NT2/D1 (cell line): ENCODE results near the gene RAB40C.

Experiments used
- DNase-seq: peaks from one replicate; pipeline ENCODE4 v3.0.0-alpha.2; 2011; ENCODE audit warnings: low read depth, low spot score
- H3K27me3 ChIP-seq: 2 replicates; pipeline ENCODE4 v1.6.0; 2011; ENCODE audit warnings: mild to moderate bottlenecking; ENCODE audit not compliant: insufficient read length, insufficient read depth
- H3K36me3 ChIP-seq: 2 replicates; pipeline ENCODE4 v1.6.1; 2011; ENCODE audit warnings: mild to moderate bottlenecking, low read length, mixed read lengths; ENCODE audit not compliant: insufficient read depth, insufficient read length
- H3K4me1 ChIP-seq: 2 replicates; pipeline ENCODE4 v1.5.1; 2011; ENCODE audit not compliant: insufficient read depth, insufficient read length
- H3K4me3 ChIP-seq: 2 replicates; pipeline ENCODE4 v1.5.1; 2011; ENCODE audit warnings: low read depth; ENCODE audit not compliant: insufficient read length
- H3K9ac ChIP-seq: 2 replicates; pipeline ENCODE4 v1.6.0; 2011; ENCODE audit warnings: low read depth; ENCODE audit not compliant: insufficient read length
- H3K9me3 ChIP-seq: 2 replicates; pipeline ENCODE4 v1.5.1; 2011; ENCODE audit warnings: mild to moderate bottlenecking, low read length; ENCODE audit not compliant: insufficient read depth
- SUZ12 ChIP-seq: IDR thresholded peaks from 2 replicates; pipeline ENCODE4 v1.6.1; 2011; ENCODE audit not compliant: insufficient read length, insufficient read depth; ENCODE audit errors: extremely low read depth
- YY1 ChIP-seq: IDR thresholded peaks from 2 replicates; pipeline ENCODE4 v1.6.1; 2011; ENCODE audit not compliant: insufficient read length, insufficient read depth
- ZNF274 ChIP-seq: IDR thresholded peaks from 2 replicates; pipeline ENCODE4 v1.6.1; 2011; ENCODE audit warnings: mild to moderate bottlenecking, low read depth, low read length

Gene RAB40C

DNA sequence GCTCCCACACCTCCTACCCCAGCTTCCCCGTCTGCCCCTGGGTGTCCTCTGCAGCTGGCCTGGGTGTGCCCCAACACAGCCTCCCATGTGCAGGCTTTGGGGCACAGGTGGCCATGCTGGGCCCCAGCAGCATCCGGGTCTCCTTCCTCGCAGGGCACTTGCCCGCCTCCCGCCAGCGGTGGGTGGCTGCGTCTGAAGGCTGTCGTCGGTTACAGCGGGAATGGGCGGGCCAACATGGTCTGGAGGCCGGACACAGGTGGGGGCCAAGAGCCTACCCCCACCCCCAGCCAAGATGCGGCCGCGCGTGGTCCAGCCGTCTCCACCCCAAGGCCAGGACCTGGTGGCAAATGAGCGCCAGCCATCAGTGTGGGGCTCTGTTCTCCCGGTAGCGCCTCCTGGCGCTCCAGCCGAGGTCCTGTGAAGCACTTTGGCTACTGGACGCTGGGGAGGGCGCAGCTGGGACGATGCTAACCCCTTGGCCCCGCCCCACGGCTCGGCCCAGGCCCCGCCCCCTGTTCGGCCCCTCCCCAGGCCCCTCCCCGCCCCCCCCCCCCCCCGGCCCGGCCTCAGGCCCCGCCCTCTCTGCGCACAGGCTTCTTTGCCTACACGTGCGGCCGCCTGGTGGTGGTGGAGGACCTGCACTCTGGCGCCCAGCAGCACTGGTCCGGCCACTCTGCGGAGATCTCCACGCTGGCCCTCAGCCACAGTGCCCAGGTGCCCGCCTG lies 70.8 kb downstream of the RAB40C start:
- Histone ChIP-seq H3K9ac (peak overlapping the region; percentile 74), H3K4me3 (no peak overlapping the region), H3K9me3 (no peaks in the 10 kb centered on the region), H3K36me3 (peaks cover 82% of the 10 kb centered on the region), H3K27me3 (no peaks in the 10 kb centered on the region), H3K4me1 (peaks cover 16% of the 10 kb centered on the region)
- DNase-seq: peak; percentile 66
- TF ChIP-seq ZNF274: no peak
- no peak for TF ChIP-seq YY1
- TF ChIP-seq SUZ12: no peak

GRCh38 chr16:661184-661821 lies 71.4 kb downstream of the RAB40C start:
- Histone ChIP-seq H3K4me3 (no peak overlapping the region), H3K4me1 (peaks cover 19% of the 10 kb centered on the region), H3K9ac (peak overlapping the region; percentile 74), H3K36me3 (peaks cover 81% of the 10 kb centered on the region), H3K9me3 (no peaks in the 10 kb centered on the region), H3K27me3 (no peaks in the 10 kb centered on the region)
- DNase-seq: no peak
- TF ChIP-seq SUZ12: no peak
- no peak for TF ChIP-seq ZNF274
- no peak for TF ChIP-seq YY1

GRCh38 chr16:662095-662494 lies 72.2 kb downstream of the RAB40C start:
- Histone ChIP-seq H3K9ac (no peak overlapping the region), H3K4me3 (no peak overlapping the region), H3K36me3 (peaks cover 81% of the 10 kb centered on the region), H3K27me3 (no peaks in the 10 kb centered on the region), H3K4me1 (peaks cover 19% of the 10 kb centered on the region), H3K9me3 (no peaks in the 10 kb centered on the region)
- no peak for TF ChIP-seq SUZ12
- no peak for TF ChIP-seq YY1
- TF ChIP-seq ZNF274: no peak
- no peak for DNase-seq

DNA sequence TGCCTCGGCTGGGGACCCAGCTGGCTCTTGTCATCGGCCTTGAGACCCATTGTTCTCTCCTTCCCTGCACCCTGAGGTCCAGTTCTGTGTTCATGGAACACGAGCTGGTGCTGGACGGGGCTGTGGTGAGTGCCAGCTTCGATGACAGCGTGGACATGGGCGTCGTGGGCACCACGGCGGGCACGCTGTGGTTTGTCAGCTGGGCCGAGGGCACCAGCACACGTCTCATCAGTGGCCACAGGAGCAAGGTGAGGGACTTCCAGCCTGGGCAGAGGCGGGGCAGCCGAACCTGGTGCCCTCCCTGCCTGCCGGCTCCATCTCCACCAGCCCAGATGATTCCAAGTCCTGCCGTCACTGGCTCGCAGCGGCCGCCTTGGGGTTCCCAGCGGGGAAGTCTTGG lies 72.7 kb downstream of the RAB40C start:
- no peak overlapping the region for H3K9ac ChIP-seq

DNA sequence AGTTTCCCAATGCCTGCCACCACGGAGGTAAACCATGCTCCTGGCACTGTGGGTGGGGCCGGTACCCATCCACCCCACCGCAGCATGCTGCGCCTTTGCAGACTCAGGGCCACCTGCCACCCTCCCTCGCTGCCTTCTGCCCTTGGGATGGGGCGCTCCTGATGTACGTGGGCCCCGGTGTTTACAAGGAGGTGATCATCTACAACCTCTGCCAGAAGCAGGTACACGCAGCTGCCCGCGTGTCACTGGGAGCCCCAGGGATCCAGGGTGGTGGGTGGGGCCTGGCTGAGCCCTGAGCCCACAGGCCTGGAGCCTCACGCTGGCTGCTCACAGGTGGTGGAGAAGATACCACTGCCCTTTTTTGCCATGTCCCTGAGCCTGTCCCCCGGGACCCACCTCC lies 76.7 kb downstream of the RAB40C start:
- no peak overlapping the region for H3K4me3 ChIP-seq
- TF ChIP-seq YY1 (no peak), SUZ12 (no peak), ZNF274 (no peak)
- H3K36me3 ChIP-seq: peaks cover 76% of the 10 kb centered on the region
- H3K4me1 ChIP-seq: peaks cover 20% of the 10 kb centered on the region
- no peak for DNase-seq
- H3K9ac ChIP-seq: peak overlapping the region; percentile 27
- no peaks in the 10 kb centered on the region for H3K27me3 ChIP-seq
- H3K9me3 ChIP-seq: no peaks in the 10 kb centered on the region

More for the DNA sequence above, 72.7 kb downstream of the RAB40C start:
- Histone ChIP-seq H3K4me3 (no peak overlapping the region), H3K27me3 (no peaks in the 10 kb centered on the region), H3K4me1 (peaks cover 23% of the 10 kb centered on the region), H3K9me3 (no peaks in the 10 kb centered on the region), H3K36me3 (peaks cover 79% of the 10 kb centered on the region)
- TF ChIP-seq SUZ12 (no peak), ZNF274 (no peak), YY1 (no peak)
- DNase-seq: no peak

DNA sequence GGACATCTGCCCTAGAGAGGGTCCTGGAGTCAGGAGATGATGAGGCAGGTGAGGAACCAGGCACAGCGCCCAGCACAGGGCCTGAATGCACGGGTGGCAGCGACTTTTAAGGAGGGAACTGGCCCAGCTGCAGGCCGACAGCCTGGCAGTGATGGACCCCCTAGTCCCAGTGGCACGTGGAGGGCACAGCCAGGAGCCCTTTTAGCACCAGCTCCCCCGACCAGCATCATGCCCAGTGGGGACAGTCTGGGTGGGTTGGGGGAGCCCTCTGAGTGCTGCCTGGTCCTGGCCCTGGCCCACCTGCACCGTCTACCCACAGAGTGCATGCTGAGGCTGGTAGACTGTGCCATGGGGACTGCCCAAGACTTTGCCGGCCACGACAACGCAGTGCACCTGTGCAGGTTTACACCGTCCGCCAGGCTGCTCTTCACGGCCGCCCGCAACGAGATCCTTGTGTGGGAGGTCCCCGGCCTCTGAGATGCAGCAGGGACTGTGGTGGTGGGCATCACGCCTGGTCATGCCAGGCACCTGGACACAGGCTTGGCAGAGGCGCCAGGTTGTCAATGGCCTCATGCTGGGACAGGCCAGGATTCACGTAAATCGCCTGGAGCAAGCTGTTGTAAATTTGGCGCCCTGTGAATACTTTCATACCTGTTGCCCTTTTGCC lies 77.4 kb downstream of the RAB40C start:
- no peak overlapping the region for H3K4me3 ChIP-seq
- H3K9ac ChIP-seq: peak overlapping the region; percentile 98

GRCh38 chr16:667780-668518 lies 78.1 kb downstream of the RAB40C start, which contains the start of gene RHOT2:
Gene RHOT2, plus strand, starts transcription at chr16:668132. Its CDS starts 68 bp downstream, at chr16:668200.
- H3K9ac ChIP-seq: peak within 1 kb of the TSS; percentile 98
- no peaks in the 10 kb centered on the region for H3K9me3 ChIP-seq
- H3K27me3 ChIP-seq: no peaks in the 10 kb centered on the region
- H3K4me3 ChIP-seq: peak within 1 kb of the TSS; percentile 96
- H3K36me3 ChIP-seq: peaks cover 76% of the 10 kb centered on the region
- DNase-seq: peak; percentile 89
- TF ChIP-seq YY1 (peak; percentile 33), ZNF274 (no peak), SUZ12 (no peak)
- peaks cover 19% of the 10 kb centered on the region for H3K4me1 ChIP-seq

More for the DNA sequence above, 77.4 kb downstream of the RAB40C start:
- H3K36me3 ChIP-seq: peaks cover 76% of the 10 kb centered on the region
- no peaks in the 10 kb centered on the region for H3K27me3 ChIP-seq
- H3K9me3 ChIP-seq: no peaks in the 10 kb centered on the region
- H3K4me1 ChIP-seq: peaks cover 17% of the 10 kb centered on the region
- no peak for TF ChIP-seq SUZ12
- TF ChIP-seq ZNF274: no peak
- TF ChIP-seq YY1: no peak
- DNase-seq: no peak
